HEK293 (cell line): ENCODE measurements around the gene DUSP22.

Experiments used
- CTCF ChIA-PET: fragments of 350-600 bp; formaldehyde crosslinking; extraction: SDS; loops from one replicate; lab custom pipeline; 2021; ENCODE audit warnings: antibody characterized with exemption; lab: Yijun Ruan, JAX
- POLR2A ChIA-PET: fragments of 300-600 bp; formaldehyde crosslinking; extraction: SDS; loops from one replicate; lab custom pipeline; 2020; ENCODE audit warnings: antibody characterized with exemption, inconsistent platforms; lab: Yijun Ruan, JAX
- H3K27ac ChIP-seq: fragments of 200-500 bp; sonication (Bioruptor generic); 2 replicates; pipeline ENCODE4 v1.5.1; 2014; ENCODE audit warnings: low read depth, low read length, control low read depth, inconsistent platforms; ENCODE audit errors: extremely low read depth
- H3K36me3 ChIP-seq, 2 experiments: fragments of 200-500 bp in 1 of 2; sonication (Bioruptor generic) in 1 of 2; 1 replicate in 1 of 2; 2 replicates in 1 of 2; pipeline ENCODE4 v1.5.1; 2014 to 2017; ENCODE audit warnings: inconsistent platforms in 2 of 2, low read length in 2 of 2; ENCODE audit not compliant: control insufficient read depth in 2 of 2, insufficient read depth in 1 of 2
- H3K4me1 ChIP-seq: fragments of 200-500 bp; sonication (Bioruptor generic); 2 replicates; pipeline ENCODE4 v1.5.1; 2014; ENCODE audit warnings: mild to moderate bottlenecking, low read length, inconsistent platforms; ENCODE audit not compliant: control insufficient read depth, insufficient read depth
- H3K4me3 ChIP-seq: 2 replicates; pipeline ENCODE4 v1.5.1; 2011; ENCODE audit warnings: low read depth, mild to moderate bottlenecking, control low read depth, low read length, moderate library complexity
- H3K9me3 ChIP-seq: fragments of 200-500 bp; sonication (Bioruptor generic); 2 replicates; pipeline ENCODE4 v1.5.1; 2014; ENCODE audit warnings: low read depth, low read length, inconsistent platforms; ENCODE audit not compliant: control insufficient read depth, insufficient read depth
- GLIS2 ChIP-seq: fragments of 450-650 bp; formaldehyde crosslinking; IDR thresholded peaks from 2 replicates; pipeline ENCODE4 v1.5.1; 2016; ENCODE audit warnings: missing biosample characterization, missing genetic modification characterization
- HOXC10 ChIP-seq: sonication (generic); formaldehyde crosslinking; IDR thresholded peaks from 2 replicates; pipeline ENCODE4 v1.8.1; 2023; ENCODE audit warnings: mild to moderate bottlenecking, missing genetic modification reagents
- MYNN ChIP-seq: fragments of 450-650 bp; formaldehyde crosslinking; IDR thresholded peaks from 2 replicates; pipeline ENCODE4 v1.5.1; 2016; ENCODE audit warnings: missing biosample characterization, missing genetic modification characterization, borderline replicate concordance
- MZF1 ChIP-seq: fragments of 450-650 bp; formaldehyde crosslinking; IDR thresholded peaks from 2 replicates; pipeline ENCODE4 v1.5.1; 2017; ENCODE audit warnings: missing biosample characterization, missing genetic modification characterization, borderline replicate concordance
- RBAK ChIP-seq: fragments of 450-650 bp; formaldehyde crosslinking; IDR thresholded peaks from 2 replicates; pipeline ENCODE4 v1.5.1; 2016; ENCODE audit warnings: missing biosample characterization, missing genetic modification characterization
- TCF7L2 ChIP-seq: IDR thresholded peaks from 2 replicates; pipeline ENCODE4 v1.6.1; 2011; ENCODE audit warnings: low read depth, mild to moderate bottlenecking, inconsistent platforms, low read length, moderate library complexity, borderline replicate concordance
- ZNF169 ChIP-seq: fragments of 450-650 bp; formaldehyde crosslinking; IDR thresholded peaks from 2 replicates; pipeline ENCODE4 v1.5.1; 2016; ENCODE audit warnings: missing biosample characterization, missing genetic modification characterization
- ZNF19 ChIP-seq: fragments of 450-650 bp; formaldehyde crosslinking; IDR thresholded peaks from 2 replicates; pipeline ENCODE4; 2016; ENCODE audit warnings: missing biosample characterization, missing genetic modification characterization, low read depth
- ZNF274 ChIP-seq, 2 experiments: fragments of 200-500 bp in 1 of 2; fragments of 450-650 bp in 1 of 2; sonication (Bioruptor generic) in 1 of 2; formaldehyde crosslinking in 1 of 2; IDR thresholded peaks; 2 replicates each; pipeline versions ENCODE4 v1.5.1 to v1.6.1; 2014 to 2016; ENCODE audit warnings: borderline replicate concordance in 1 of 2, inconsistent platforms in 1 of 2, low read length in 1 of 2, missing biosample characterization in 1 of 2, missing genetic modification characterization in 1 of 2
- ZNF302 ChIP-seq: fragments of 450-650 bp; formaldehyde crosslinking; IDR thresholded peaks from 2 replicates; pipeline ENCODE4 v1.5.1; 2016; ENCODE audit warnings: missing biosample characterization, missing genetic modification characterization, low read depth
- ZNF404 ChIP-seq: fragments of 450-650 bp; formaldehyde crosslinking; IDR thresholded peaks from 2 replicates; pipeline ENCODE4 v1.5.1; 2017; ENCODE audit warnings: missing biosample characterization, missing genetic modification characterization
- ZNF501 ChIP-seq: fragments of 450-650 bp; formaldehyde crosslinking; IDR thresholded peaks from 2 replicates; pipeline ENCODE4 v1.5.1; 2016; ENCODE audit warnings: missing biosample characterization, missing genetic modification characterization
- ZNF571 ChIP-seq: fragments of 450-650 bp; formaldehyde crosslinking; IDR thresholded peaks from 2 replicates; pipeline ENCODE4 v1.5.0; 2017; ENCODE audit warnings: missing biosample characterization, missing genetic modification characterization
- ZNF830 ChIP-seq: fragments of 450-650 bp; IDR thresholded peaks from 2 replicates; pipeline ENCODE4 v1.5.0; 2018; ENCODE audit warnings: missing biosample characterization, missing genetic modification characterization, low read depth, mild to moderate bottlenecking, moderate library complexity
- TF ChIP-seq, protein P1 (sequence below): fragments of 450-650 bp; formaldehyde crosslinking; IDR thresholded peaks from 2 replicates; pipeline ENCODE4 v1.5.1; 2016; ENCODE audit warnings: missing biosample characterization, missing genetic modification characterization
- TF ChIP-seq, protein P2 (sequence below): fragments of 450-650 bp; formaldehyde crosslinking; IDR thresholded peaks from 2 replicates; pipeline ENCODE4 v1.5.1; 2016; ENCODE audit warnings: missing biosample characterization, missing genetic modification characterization, borderline replicate concordance
- TF ChIP-seq, protein P3 (sequence below): fragments of 450-650 bp; formaldehyde crosslinking; IDR thresholded peaks from 2 replicates; pipeline ENCODE4 v1.5.1; 2016; ENCODE audit warnings: missing biosample characterization, missing genetic modification characterization
- TF ChIP-seq, protein P4 (sequence below): fragments of 450-650 bp; formaldehyde crosslinking; IDR thresholded peaks from 2 replicates; pipeline ENCODE4 v1.5.1; 2016; ENCODE audit warnings: missing biosample characterization, missing genetic modification characterization
- TF ChIP-seq, protein P5 (sequence below): fragments of 450-650 bp; formaldehyde crosslinking; IDR thresholded peaks from 2 replicates; pipeline ENCODE4; 2016; ENCODE audit warnings: missing biosample characterization, missing genetic modification characterization
- TF ChIP-seq, protein P6 (sequence below): fragments of 450-650 bp; formaldehyde crosslinking; IDR thresholded peaks from 2 replicates; pipeline ENCODE4 v1.5.0; 2017; ENCODE audit warnings: missing biosample characterization, missing genetic modification characterization, borderline replicate concordance

Gene DUSP22

DNA sequence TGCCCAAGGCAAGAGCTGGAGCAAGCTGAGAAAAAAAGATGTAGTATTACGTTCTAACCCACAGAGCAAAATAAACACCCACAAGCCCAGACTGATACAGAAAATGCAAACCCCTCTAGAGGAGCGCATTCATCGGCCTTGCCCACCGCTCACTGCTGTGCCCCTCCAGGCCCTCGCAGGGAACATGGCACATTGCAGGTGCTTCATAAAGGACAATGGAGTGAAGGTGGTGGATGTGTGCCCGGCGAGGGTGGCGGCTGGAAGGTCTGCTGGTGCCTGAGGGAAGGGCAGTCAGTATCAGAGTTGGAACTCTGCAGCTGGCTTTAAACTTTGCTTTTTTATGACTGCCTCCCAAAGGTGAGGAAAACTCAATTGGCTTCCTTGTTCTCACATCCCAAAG lies 80.7 kb downstream of the DUSP22 start (continued):
- no peak for TF ChIP-seq HOXC10
- TF ChIP-seq, protein P1, sequence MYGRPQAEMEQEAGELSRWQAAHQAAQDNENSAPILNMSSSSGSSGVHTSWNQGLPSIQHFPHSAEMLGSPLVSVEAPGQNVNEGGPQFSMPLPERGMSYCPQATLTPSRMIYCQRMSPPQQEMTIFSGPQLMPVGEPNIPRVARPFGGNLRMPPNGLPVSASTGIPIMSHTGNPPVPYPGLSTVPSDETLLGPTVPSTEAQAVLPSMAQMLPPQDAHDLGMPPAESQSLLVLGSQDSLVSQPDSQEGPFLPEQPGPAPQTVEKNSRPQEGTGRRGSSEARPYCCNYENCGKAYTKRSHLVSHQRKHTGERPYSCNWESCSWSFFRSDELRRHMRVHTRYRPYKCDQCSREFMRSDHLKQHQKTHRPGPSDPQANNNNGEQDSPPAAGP (tag by site-specific recombination), result no peak
- TF ChIP-seq, protein P2, sequence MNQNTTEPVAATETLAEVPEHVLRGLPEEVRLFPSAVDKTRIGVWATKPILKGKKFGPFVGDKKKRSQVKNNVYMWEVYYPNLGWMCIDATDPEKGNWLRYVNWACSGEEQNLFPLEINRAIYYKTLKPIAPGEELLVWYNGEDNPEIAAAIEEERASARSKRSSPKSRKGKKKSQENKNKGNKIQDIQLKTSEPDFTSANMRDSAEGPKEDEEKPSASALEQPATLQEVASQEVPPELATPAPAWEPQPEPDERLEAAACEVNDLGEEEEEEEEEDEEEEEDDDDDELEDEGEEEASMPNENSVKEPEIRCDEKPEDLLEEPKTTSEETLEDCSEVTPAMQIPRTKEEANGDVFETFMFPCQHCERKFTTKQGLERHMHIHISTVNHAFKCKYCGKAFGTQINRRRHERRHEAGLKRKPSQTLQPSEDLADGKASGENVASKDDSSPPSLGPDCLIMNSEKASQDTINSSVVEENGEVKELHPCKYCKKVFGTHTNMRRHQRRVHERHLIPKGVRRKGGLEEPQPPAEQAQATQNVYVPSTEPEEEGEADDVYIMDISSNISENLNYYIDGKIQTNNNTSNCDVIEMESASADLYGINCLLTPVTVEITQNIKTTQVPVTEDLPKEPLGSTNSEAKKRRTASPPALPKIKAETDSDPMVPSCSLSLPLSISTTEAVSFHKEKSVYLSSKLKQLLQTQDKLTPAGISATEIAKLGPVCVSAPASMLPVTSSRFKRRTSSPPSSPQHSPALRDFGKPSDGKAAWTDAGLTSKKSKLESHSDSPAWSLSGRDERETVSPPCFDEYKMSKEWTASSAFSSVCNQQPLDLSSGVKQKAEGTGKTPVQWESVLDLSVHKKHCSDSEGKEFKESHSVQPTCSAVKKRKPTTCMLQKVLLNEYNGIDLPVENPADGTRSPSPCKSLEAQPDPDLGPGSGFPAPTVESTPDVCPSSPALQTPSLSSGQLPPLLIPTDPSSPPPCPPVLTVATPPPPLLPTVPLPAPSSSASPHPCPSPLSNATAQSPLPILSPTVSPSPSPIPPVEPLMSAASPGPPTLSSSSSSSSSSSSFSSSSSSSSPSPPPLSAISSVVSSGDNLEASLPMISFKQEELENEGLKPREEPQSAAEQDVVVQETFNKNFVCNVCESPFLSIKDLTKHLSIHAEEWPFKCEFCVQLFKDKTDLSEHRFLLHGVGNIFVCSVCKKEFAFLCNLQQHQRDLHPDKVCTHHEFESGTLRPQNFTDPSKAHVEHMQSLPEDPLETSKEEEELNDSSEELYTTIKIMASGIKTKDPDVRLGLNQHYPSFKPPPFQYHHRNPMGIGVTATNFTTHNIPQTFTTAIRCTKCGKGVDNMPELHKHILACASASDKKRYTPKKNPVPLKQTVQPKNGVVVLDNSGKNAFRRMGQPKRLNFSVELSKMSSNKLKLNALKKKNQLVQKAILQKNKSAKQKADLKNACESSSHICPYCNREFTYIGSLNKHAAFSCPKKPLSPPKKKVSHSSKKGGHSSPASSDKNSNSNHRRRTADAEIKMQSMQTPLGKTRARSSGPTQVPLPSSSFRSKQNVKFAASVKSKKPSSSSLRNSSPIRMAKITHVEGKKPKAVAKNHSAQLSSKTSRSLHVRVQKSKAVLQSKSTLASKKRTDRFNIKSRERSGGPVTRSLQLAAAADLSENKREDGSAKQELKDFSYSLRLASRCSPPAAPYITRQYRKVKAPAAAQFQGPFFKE (tag by site-specific recombination), result no peak
- TF ChIP-seq, protein P3, sequence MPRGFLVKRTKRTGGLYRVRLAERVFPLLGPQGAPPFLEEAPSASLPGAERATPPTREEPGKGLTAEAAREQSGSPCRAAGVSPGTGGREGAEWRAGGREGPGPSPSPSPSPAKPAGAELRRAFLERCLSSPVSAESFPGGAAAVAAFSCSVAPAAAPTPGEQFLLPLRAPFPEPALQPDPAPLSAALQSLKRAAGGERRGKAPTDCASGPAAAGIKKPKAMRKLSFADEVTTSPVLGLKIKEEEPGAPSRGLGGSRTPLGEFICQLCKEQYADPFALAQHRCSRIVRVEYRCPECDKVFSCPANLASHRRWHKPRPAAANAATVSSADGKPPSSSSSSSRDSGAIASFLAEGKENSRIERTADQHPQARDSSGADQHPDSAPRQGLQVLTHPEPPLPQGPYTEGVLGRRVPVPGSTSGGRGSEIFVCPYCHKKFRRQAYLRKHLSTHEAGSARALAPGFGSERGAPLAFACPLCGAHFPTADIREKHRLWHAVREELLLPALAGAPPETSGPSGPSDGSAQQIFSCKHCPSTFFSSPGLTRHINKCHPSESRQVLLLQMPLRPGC (tag by site-specific recombination), result no peak
- no peak for TF ChIP-seq GLIS2 (tag by site-specific recombination)
- TF ChIP-seq ZNF404 (tag by site-specific recombination), result no peak
- TF ChIP-seq ZNF571, result no peak
- no peak for TF ChIP-seq ZNF501 (tag by site-specific recombination)

DNA sequence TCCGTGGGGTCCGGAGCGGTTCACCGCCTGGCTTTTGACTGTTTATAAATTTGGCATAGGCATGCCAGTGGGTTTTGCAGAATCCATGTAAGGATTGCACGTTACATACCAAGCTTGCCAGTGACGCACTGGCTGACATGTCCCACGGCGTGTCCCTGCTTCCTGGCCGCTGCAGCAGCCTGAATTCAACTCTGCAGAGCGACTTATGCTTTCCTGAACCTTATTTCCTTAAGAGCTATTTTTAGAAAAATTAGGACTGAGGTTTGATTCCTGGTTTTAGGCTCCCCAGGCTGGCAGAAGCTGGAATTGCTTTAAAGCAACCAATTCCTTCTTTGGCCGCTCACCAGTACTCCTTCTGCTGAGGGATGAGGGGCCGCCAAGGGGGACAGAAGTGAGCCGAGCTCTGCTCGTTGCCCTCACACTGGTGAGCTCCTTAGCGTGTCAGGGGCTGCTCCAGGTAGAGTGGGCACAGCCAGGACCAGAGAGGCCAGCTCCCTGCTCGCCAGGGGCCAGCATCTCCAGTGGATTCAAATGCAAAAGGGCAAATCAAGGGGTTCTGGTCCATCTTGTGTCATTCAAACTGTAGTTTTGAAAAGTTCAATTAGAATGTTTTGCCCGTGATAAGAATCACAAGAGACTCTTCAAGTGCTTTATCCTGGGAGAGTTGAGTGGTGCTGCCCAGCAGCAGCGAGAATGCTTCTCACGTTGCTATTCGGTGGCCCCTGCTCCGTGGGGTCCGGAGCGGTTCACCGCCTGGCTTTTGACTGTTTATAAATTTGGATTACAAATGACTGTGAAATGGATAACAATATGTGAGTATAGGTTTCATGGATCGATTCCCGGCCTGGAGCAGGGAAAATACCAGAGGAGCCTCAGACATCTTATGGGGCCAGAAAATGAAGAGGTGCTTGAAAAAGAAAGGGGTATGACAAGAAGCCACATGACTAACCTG lies 81.8 kb downstream of the DUSP22 start:
- ChIA-PET CTCF (interaction anchor here (0.6 kb wide), 1 partner anchor 25 kb away, joined by 4 read pairs; no protein-coding TSS in a partner anchor), POLR2A (no interaction called here)
- no peaks in the 10 kb centered on the region for H3K36me3 ChIP-seq
- H3K4me1 ChIP-seq, result no peaks in the 10 kb centered on the region
- no peak overlapping the region for H3K4me3 ChIP-seq
- no peaks in the 10 kb centered on the region for H3K9me3 ChIP-seq
- no peak overlapping the region for H3K27ac ChIP-seq
- TF ChIP-seq ZNF830 (tag by site-specific recombination), result no peak
- TF ChIP-seq RBAK (tag by site-specific recombination), result no peak
- TF ChIP-seq TCF7L2, result no peak
- TF ChIP-seq ZNF274 (IDR thresholded peaks at IDR 0.05; ENCODE audit: low read length), result no peak
- no peak for TF ChIP-seq ZNF274 (tag by site-specific recombination; IDR thresholded peaks at IDR 0.05; ENCODE audit: borderline replicate concordance)
- TF ChIP-seq MZF1 (tag by site-specific recombination), result no peak
- TF ChIP-seq ZNF302, result no peak
- TF ChIP-seq MYNN (tag by site-specific recombination), result no peak
- TF ChIP-seq, protein P4, sequence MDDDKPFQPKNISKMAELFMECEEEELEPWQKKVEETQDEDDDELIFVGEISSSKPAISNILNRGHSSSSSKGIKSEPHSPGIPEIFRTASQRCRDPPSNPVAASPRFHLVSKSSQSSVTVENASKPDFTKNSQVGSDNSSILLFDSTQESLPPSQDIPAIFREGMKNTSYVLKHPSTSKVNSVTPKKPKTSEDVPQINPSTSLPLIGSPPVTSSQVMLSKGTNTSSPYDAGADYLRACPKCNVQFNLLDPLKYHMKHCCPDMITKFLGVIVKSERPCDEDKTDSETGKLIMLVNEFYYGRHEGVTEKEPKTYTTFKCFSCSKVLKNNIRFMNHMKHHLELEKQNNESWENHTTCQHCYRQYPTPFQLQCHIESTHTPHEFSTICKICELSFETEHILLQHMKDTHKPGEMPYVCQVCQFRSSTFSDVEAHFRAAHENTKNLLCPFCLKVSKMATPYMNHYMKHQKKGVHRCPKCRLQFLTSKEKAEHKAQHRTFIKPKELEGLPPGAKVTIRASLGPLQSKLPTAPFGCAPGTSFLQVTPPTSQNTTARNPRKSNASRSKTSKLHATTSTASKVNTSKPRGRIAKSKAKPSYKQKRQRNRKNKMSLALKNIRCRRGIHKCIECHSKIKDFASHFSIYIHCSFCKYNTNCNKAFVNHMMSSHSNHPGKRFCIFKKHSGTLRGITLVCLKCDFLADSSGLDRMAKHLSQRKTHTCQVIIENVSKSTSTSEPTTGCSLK (tag by site-specific recombination), result no peak
- no peak for TF ChIP-seq ZNF19 (tag by site-specific recombination)
- TF ChIP-seq, protein P5, sequence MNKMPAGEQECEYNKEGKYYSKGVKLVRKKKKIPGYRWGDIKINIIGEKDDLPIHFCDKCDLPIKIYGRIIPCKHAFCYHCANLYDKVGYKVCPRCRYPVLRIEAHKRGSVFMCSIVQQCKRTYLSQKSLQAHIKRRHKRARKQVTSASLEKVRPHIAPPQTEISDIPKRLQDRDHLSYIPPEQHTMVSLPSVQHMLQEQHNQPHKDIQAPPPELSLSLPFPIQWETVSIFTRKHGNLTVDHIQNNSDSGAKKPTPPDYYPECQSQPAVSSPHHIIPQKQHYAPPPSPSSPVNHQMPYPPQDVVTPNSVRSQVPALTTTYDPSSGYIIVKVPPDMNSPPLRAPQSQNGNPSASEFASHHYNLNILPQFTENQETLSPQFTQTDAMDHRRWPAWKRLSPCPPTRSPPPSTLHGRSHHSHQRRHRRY, result no peak
- TF ChIP-seq ZNF169 (tag by site-specific recombination), result no peak
- TF ChIP-seq, protein P6, sequence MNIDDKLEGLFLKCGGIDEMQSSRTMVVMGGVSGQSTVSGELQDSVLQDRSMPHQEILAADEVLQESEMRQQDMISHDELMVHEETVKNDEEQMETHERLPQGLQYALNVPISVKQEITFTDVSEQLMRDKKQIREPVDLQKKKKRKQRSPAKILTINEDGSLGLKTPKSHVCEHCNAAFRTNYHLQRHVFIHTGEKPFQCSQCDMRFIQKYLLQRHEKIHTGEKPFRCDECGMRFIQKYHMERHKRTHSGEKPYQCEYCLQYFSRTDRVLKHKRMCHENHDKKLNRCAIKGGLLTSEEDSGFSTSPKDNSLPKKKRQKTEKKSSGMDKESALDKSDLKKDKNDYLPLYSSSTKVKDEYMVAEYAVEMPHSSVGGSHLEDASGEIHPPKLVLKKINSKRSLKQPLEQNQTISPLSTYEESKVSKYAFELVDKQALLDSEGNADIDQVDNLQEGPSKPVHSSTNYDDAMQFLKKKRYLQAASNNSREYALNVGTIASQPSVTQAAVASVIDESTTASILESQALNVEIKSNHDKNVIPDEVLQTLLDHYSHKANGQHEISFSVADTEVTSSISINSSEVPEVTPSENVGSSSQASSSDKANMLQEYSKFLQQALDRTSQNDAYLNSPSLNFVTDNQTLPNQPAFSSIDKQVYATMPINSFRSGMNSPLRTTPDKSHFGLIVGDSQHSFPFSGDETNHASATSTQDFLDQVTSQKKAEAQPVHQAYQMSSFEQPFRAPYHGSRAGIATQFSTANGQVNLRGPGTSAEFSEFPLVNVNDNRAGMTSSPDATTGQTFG (tag by site-specific recombination), result no peak
